Liver (tissue), 9 donors: ENCODE data around the gene EGFLAM. TPM values are rescaled to one million over a fixed set of nuclear protein-coding genes. Genes with fewer than 3 reads are reported as not detected.

Experiments
- DNase-seq: peaks from one replicate; pipeline ENCODE4 v3.0.0-alpha.2; 2017; ENCODE audit warnings: low spot score
- H3K27ac ChIP-seq, 2 donors: one replicate each; pipeline ENCODE4 v1.7.0; 2013; ENCODE audit warnings: inconsistent platforms in 2 of 2, low read length in 2 of 2, control low read depth in 1 of 2, low read depth in 1 of 2, mild to moderate bottlenecking in 1 of 2
- H3K27me3 ChIP-seq, 4 donors: one replicate each; pipeline versions ENCODE4 v1.6.1 to v1.7.0; 2013; ENCODE audit warnings: low read length in 3 of 4, inconsistent platforms in 1 of 4, mild to moderate bottlenecking in 1 of 4, moderate library complexity in 1 of 4; ENCODE audit not compliant: control insufficient read depth in 4 of 4, insufficient read depth in 4 of 4
- H3K36me3 ChIP-seq, 4 donors: one replicate each; pipeline versions ENCODE4 v1.6.1 to v1.7.0; 2013; ENCODE audit warnings: low read length in 3 of 4, mild to moderate bottlenecking in 3 of 4, low read depth in 1 of 4, moderate library complexity in 1 of 4; ENCODE audit not compliant: control insufficient read depth in 4 of 4, insufficient read depth in 3 of 4
- H3K4me1 ChIP-seq, 4 donors: one replicate each; pipeline versions ENCODE4 v1.6.1 to v1.7.0; 2013; ENCODE audit warnings: low read length in 3 of 4, mild to moderate bottlenecking in 3 of 4, moderate library complexity in 1 of 4; ENCODE audit not compliant: control insufficient read depth in 4 of 4, insufficient read depth in 4 of 4
- H3K4me3 ChIP-seq, 3 donors: one replicate each; pipeline versions ENCODE4 v1.6.1 to v1.7.0; 2013; ENCODE audit warnings: low read length in 3 of 3, control low read depth in 1 of 3, low read depth in 1 of 3, mild to moderate bottlenecking in 1 of 3
- H3K9ac ChIP-seq, 2 donors: one replicate each; pipeline ENCODE4 v1.7.0; 2013; ENCODE audit warnings: low read length in 2 of 2, mild to moderate bottlenecking in 2 of 2, moderate library complexity in 2 of 2, control low read depth in 1 of 2, low read depth in 1 of 2
- H3K9me3 ChIP-seq, 4 donors: one replicate each; pipeline versions ENCODE4 v1.6.1 to v1.7.0; 2013; ENCODE audit warnings: low read length in 3 of 4; ENCODE audit not compliant: control insufficient read depth in 4 of 4
- CTCF ChIP-seq: fragments of 150-350 bp; IDR thresholded peaks from 2 replicates; pipeline ENCODE4 v1.5.1; 2017; ENCODE audit warnings: improper control_type of control experiment, low read depth, low read length; ENCODE audit not compliant: missing input control
- EGR1 ChIP-seq, 2 donors: IDR thresholded peaks; 2 replicates each; pipeline ENCODE4 v1.6.1; 2016 to 2018; ENCODE audit warnings: antibody characterized with exemption in 2 of 2, low read depth in 2 of 2
- FOXA1 ChIP-seq: IDR thresholded peaks from 2 replicates; pipeline ENCODE4 v1.6.1; 2016; ENCODE audit warnings: antibody characterized with exemption
- FOXA2 ChIP-seq: IDR thresholded peaks from 2 replicates; pipeline ENCODE4 v1.6.1; 2016; ENCODE audit warnings: antibody characterized with exemption
- GABPA ChIP-seq, 2 donors: IDR thresholded peaks in 1 of 2; conservative IDR thresholded peaks in 1 of 2; 2 replicates each; pipeline ENCODE4 v1.6.1; 2016; ENCODE audit warnings: antibody characterized with exemption in 2 of 2, mild to moderate bottlenecking in 1 of 2, moderate library complexity in 1 of 2
- HNF4A ChIP-seq, 2 donors: conservative IDR thresholded peaks; 2 replicates each; pipeline ENCODE4 v1.6.1; 2016; ENCODE audit warnings: antibody characterized with exemption in 2 of 2, mild to moderate bottlenecking in 2 of 2
- HNF4G ChIP-seq: IDR thresholded peaks from 2 replicates; pipeline ENCODE4 v1.6.1; 2016; ENCODE audit warnings: antibody characterized with exemption
- JUND ChIP-seq, 2 donors: IDR thresholded peaks; 2 replicates each; pipeline ENCODE4 v1.6.1; 2016; ENCODE audit warnings: antibody characterized with exemption in 2 of 2
- NR2F2 ChIP-seq: IDR thresholded peaks from 2 replicates; pipeline ENCODE4 v1.6.1; 2016; ENCODE audit warnings: antibody characterized with exemption
- RAD21 ChIP-seq, 2 donors: IDR thresholded peaks; 2 replicates each; pipeline ENCODE4 v1.6.1; 2016; ENCODE audit warnings: antibody characterized with exemption in 2 of 2, mild to moderate bottlenecking in 2 of 2
- REST ChIP-seq: IDR thresholded peaks from 2 replicates; pipeline ENCODE4 v1.6.1; 2016; ENCODE audit warnings: antibody characterized with exemption, mild to moderate bottlenecking
- RXRA ChIP-seq, 2 donors: IDR thresholded peaks; 2 replicates each; pipeline ENCODE4 v1.6.1; 2017 to 2018; ENCODE audit warnings: antibody characterized with exemption in 2 of 2, mild to moderate bottlenecking in 1 of 2
- SP1 ChIP-seq: IDR thresholded peaks from 2 replicates; pipeline ENCODE4 v1.6.1; 2018; ENCODE audit warnings: antibody characterized with exemption, mild to moderate bottlenecking
- TAF1 ChIP-seq: conservative IDR thresholded peaks from 2 replicates; pipeline ENCODE4 v1.6.1; 2016; ENCODE audit warnings: antibody characterized with exemption, mild to moderate bottlenecking
- YY1 ChIP-seq: IDR thresholded peaks from 2 replicates; pipeline ENCODE4 v1.6.1; 2016; ENCODE audit warnings: antibody characterized with exemption, mild to moderate bottlenecking
- WGBS: extraction: QIAGEN DNeasy Blood & Tissue Kit; methylation state at CpG from one replicate; pipeline ENCODE4 v1.1.7; 2013; 5-methylcytosine and 5-hydroxymethylcytosine counted together
- polyA plus RNA-seq, 2 donors: library from polyadenylated mRNA; stranded (reverse) in 1 of 2; unstranded in 1 of 2; fragments of 200-250 nt in 1 of 2; fragments of >200 nt in 1 of 2; fragmentation: Nextera tagmentation in 1 of 2; extraction: Ambion mirVana in 1 of 2; gene quantifications; one replicate each; pipeline versions ENCODE4 v1.2.1 to v1.2.3, GENCODE V29; 2013 to 2015
- total RNA-seq, 2 donors: library from RNA; depleted of rRNA; stranded (reverse); fragments of >200 nt; gene quantifications; one replicate each; pipeline ENCODE4 v1.2.3, GENCODE V29; 2014
- TF ChIP-seq, protein P1 (sequence below): IDR thresholded peaks from 2 replicates; pipeline ENCODE4 v1.6.1; 2016; ENCODE audit warnings: antibody characterized with exemption
- TF ChIP-seq, protein P2 (sequence below): IDR thresholded peaks from 2 replicates; pipeline ENCODE4 v1.6.1; 2016; ENCODE audit warnings: antibody characterized with exemption
- TF ChIP-seq, protein P3 (sequence below): IDR thresholded peaks from 2 replicates; pipeline ENCODE4 v1.6.1; 2016; ENCODE audit warnings: antibody characterized with exemption
- donor health status: healthy.
- donor health status: healthy.
- donor health status: healthy.
- donor health status: healthy.
- donor health status: healthy.

The EGFLAM gene
- total and polyA plus RNA-seq, 4 donors, result 1.1 to 4.9 (median 1.9) TPM

DNA sequence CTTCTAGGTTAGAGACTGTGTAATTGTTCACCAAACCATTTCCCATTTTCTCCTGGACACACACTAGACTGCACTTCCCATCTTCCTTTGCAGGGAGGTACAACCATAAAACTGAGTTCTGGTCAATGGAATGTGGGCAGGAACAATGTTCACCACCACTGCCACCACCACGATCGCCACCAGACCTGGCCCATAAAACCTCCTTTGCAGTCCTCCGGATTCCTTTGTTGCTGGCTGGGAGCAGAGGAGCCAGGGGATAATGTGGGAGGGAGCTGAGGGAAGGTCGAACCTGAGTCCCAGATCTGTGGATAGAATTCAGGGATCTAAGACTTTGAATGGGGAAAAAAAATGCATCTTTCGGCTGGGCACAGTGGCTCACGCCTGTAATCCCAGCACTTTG lies 29.4 kb upstream of the EGFLAM start:
- Histone ChIP-seq H3K36me3 (no peaks in the 10 kb centered on the region), H3K4me3 (no peak overlapping the region), H3K9ac (no peak overlapping the region), H3K27me3 (peaks cover 0 to 10% (median 0%) of the 10 kb centered on the region in 4 donors), H3K4me1 (no peaks in the 10 kb centered on the region), H3K9me3 (no peaks in the 10 kb centered on the region), H3K27ac (no peak overlapping the region)
- 88% methylated on average over 6 of the region's 6 CpGs for WGBS
- TF ChIP-seq NR2F2 (no peak), FOXA2 (no peak), TAF1 (no peak), RXRA (IDR thresholded peaks at IDR 0.05) (no peak), EGR1 (IDR thresholded peaks at IDR 0.05; ENCODE audit: low read depth in 2 of 2) (no peak), CTCF (no peak), REST (no peak), HNF4G (no peak), YY1 (no peak), HNF4A (conservative IDR thresholded peaks at IDR 0.05) (no peak), GABPA (IDR thresholded peaks at IDR 0.05 in 1 of 2, conservative IDR thresholded peaks at IDR 0.05 in 1 of 2) (no peak), FOXA1 (no peak), JUND (IDR thresholded peaks at IDR 0.05) (no peak)
- TF ChIP-seq, protein P1, sequence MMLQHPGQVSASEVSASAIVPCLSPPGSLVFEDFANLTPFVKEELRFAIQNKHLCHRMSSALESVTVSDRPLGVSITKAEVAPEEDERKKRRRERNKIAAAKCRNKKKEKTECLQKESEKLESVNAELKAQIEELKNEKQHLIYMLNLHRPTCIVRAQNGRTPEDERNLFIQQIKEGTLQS, result no peak
- TF ChIP-seq, protein P2, sequence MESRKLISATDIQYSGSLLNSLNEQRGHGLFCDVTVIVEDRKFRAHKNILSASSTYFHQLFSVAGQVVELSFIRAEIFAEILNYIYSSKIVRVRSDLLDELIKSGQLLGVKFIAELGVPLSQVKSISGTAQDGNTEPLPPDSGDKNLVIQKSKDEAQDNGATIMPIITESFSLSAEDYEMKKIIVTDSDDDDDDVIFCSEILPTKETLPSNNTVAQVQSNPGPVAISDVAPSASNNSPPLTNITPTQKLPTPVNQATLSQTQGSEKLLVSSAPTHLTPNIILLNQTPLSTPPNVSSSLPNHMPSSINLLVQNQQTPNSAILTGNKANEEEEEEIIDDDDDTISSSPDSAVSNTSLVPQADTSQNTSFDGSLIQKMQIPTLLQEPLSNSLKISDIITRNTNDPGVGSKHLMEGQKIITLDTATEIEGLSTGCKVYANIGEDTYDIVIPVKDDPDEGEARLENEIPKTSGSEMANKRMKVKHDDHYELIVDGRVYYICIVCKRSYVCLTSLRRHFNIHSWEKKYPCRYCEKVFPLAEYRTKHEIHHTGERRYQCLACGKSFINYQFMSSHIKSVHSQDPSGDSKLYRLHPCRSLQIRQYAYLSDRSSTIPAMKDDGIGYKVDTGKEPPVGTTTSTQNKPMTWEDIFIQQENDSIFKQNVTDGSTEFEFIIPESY, result no peak
- TF ChIP-seq, protein P3, sequence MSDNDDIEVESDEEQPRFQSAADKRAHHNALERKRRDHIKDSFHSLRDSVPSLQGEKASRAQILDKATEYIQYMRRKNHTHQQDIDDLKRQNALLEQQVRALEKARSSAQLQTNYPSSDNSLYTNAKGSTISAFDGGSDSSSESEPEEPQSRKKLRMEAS, result no peak
- DNase-seq, result no peak

DNA sequence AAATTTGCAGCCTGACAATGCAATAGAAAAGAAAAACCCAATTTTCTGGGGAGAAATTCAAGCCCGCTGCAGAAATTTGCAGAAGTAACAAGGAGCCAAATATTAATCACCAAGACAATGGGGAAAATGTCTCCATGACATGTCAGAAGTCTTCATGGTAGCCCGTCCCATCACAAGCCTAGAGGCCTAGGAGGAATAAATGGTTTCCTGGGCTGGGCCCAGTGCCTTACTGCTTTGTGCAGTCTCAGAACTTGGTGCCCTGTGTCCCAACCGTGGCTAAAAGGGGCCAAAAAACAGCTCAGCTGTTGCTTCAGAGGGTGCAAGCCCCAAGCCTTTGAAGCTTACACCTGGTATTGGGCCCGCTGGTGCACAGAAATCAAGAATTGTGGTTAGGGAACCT lies 23.6 kb upstream of the EGFLAM start:
- Histone ChIP-seq H3K9ac (no peak overlapping the region), H3K27ac (no peak overlapping the region), H3K4me1 (peaks cover 0 to 3% (median 0%) of the 10 kb centered on the region in 4 donors), H3K36me3 (no peaks in the 10 kb centered on the region), H3K4me3 (no peak overlapping the region), H3K9me3 (peaks cover 0 to 4% (median under 1%) of the 10 kb centered on the region in 4 donors), H3K27me3 (peaks cover 0 to 5% (median 0%) of the 10 kb centered on the region in 4 donors)
- 91% methylated on average over 4 of the region's 4 CpGs for WGBS
- no peak for DNase-seq
- TF ChIP-seq HNF4A (conservative IDR thresholded peaks at IDR 0.05) (no peak), RAD21 (IDR thresholded peaks at IDR 0.05) (no peak), SP1 (no peak), EGR1 (IDR thresholded peaks at IDR 0.05; ENCODE audit: low read depth in 2 of 2) (no peak), JUND (IDR thresholded peaks at IDR 0.05) (no peak), TAF1 (no peak), REST (no peak), NR2F2 (no peak), RXRA (IDR thresholded peaks at IDR 0.05) (no peak), YY1 (no peak), HNF4G (no peak), FOXA2 (no peak)
- TF ChIP-seq, protein P1, result no peak
